GM12878 (cell line): ENCODE measurements around the gene PAX2. TPM values are rescaled to one million over a fixed set of nuclear protein-coding genes. Genes with fewer than 3 reads are reported as not detected.

ENCODE experiments used
- ATAC-seq: fragments of 200-7000 bp; cut with Tn5 transposase; 3 replicates; pipeline ENCODE4 v1.9.1; 2020; ENCODE audit warnings: mild to moderate bottlenecking, moderate library complexity
- BruUV-seq: library from RNA; stranded (reverse); fragments of 400-500 nt; replicated peaks from 2 replicates; lab custom pipeline; 2021; lab: Mats Ljungman, UMichigan
- CTCF ChIA-PET: fragments of 300-600 bp; sonication (Branson Sonifier 250); formaldehyde crosslinking; extraction: SDS; loops from one replicate; lab custom pipeline; 2021; ENCODE audit warnings: inconsistent platforms; lab: Yijun Ruan, JAX
- POLR2A ChIA-PET: fragments of 350-600 bp; formaldehyde crosslinking; extraction: SDS; loops from one replicate; lab custom pipeline; 2021; ENCODE audit warnings: inconsistent platforms; lab: Charles Lee
- RAD21 ChIA-PET: fragments of 300-600 bp; sonication (Branson Sonifier 250); formaldehyde crosslinking; loops from one replicate; lab custom pipeline; 2023; ENCODE audit warnings: antibody characterized with exemption; ENCODE audit not compliant: unreplicated experiment; lab: Charles Lee
- SMC1A ChIA-PET: fragments of 300-600 bp; sonication (Branson Sonifier 250); formaldehyde crosslinking; loops from one replicate; lab custom pipeline; 2023; ENCODE audit not compliant: unreplicated experiment, uncharacterized antibody; lab: Charles Lee
- DNase-seq: peaks from one replicate; pipeline ENCODE4 v3.0.0-alpha.2; 2011; ENCODE audit warnings: low read depth, low spot score
- FAIRE-seq: peaks from 3 replicates; lab custom pipeline; 2011; peaks lifted over from hg19 to GRCh38; lab: Jason Lieb, UNC
- H2AFZ ChIP-seq: 2 replicates; pipeline ENCODE4 v1.6.0; 2011; ENCODE audit warnings: low read depth, low read length, control low read depth; ENCODE audit not compliant: control insufficient read depth
- H3K27ac ChIP-seq: 2 replicates; pipeline ENCODE4 v1.5.1; 2011; ENCODE audit warnings: control low read depth; ENCODE audit not compliant: control insufficient read depth, insufficient read depth
- H3K27me3 ChIP-seq, 2 experiments: replicated peaks in 1 of 2; 2 replicates each; pipeline versions ENCODE4 v1.6.0 to v1.6.1; 2011; ENCODE audit warnings: low read length in 1 of 2; ENCODE audit not compliant: control insufficient read depth in 2 of 2, insufficient read depth in 2 of 2
- H3K36me3 ChIP-seq, 2 experiments: 2 replicates each; pipeline ENCODE4 v1.5.1; 2011; ENCODE audit warnings: low read length in 1 of 2; ENCODE audit not compliant: control insufficient read depth in 2 of 2, insufficient read depth in 2 of 2
- H3K4me1 ChIP-seq: 2 replicates; pipeline ENCODE4 v1.6.1; 2011; ENCODE audit warnings: mild to moderate bottlenecking, low read length, moderate library complexity, mixed read lengths; ENCODE audit not compliant: control insufficient read depth, insufficient read depth
- H3K4me2 ChIP-seq: 2 replicates; pipeline ENCODE4 v1.6.0; 2011; ENCODE audit warnings: control low read depth; ENCODE audit not compliant: control insufficient read depth, insufficient read depth
- H3K4me3 ChIP-seq: fragments of 200-600 bp; sonication (generic); 2 replicates; pipeline ENCODE4 v1.5.1; 2016
- H3K79me2 ChIP-seq: 2 replicates; pipeline ENCODE4 v1.6.0; 2011; ENCODE audit warnings: low read length; ENCODE audit not compliant: control insufficient read depth, insufficient read depth
- H3K9ac ChIP-seq: 2 replicates; pipeline ENCODE4 v1.8.0; 2011; ENCODE audit warnings: low read length, control low read depth, mixed read lengths; ENCODE audit not compliant: control insufficient read depth, insufficient read depth
- H3K9me3 ChIP-seq: replicated peaks from 3 replicates; pipeline ENCODE4 v1.5.1; 2011; ENCODE audit warnings: mild to moderate bottlenecking, low read length; ENCODE audit not compliant: control insufficient read depth, insufficient read depth
- H4K20me1 ChIP-seq: 2 replicates; pipeline ENCODE4 v1.6.0; 2011; ENCODE audit not compliant: control insufficient read depth, insufficient read depth
- CHD1 ChIP-seq: IDR thresholded peaks from 2 replicates; pipeline ENCODE4 v1.6.1; 2012; ENCODE audit warnings: low read depth, low read length, improper control_type of control experiment
- E2F4 ChIP-seq: IDR thresholded peaks from 2 replicates; pipeline ENCODE4 v1.6.1; 2012; ENCODE audit warnings: low read depth, low read length, improper control_type of control experiment
- IKZF2 ChIP-seq, 2 experiments: fragments of 450-650 bp; IDR thresholded peaks; 2 replicates each; pipeline ENCODE4 v1.6.1; 2017; ENCODE audit warnings: mild to moderate bottlenecking in 2 of 2, moderate library complexity in 2 of 2
- NBN ChIP-seq: fragments of 450-650 bp; IDR thresholded peaks from 2 replicates; pipeline ENCODE4 v1.6.1; 2016
- NRF1 ChIP-seq: conservative IDR thresholded peaks from 2 replicates; pipeline ENCODE4 v1.6.1; 2011; ENCODE audit warnings: mild to moderate bottlenecking, low read depth, low read length, improper control_type of control experiment
- PBX3 ChIP-seq: IDR thresholded peaks from 2 replicates; pipeline ENCODE4 v1.6.1; 2011; ENCODE audit warnings: mild to moderate bottlenecking, low read depth, low read length, moderate library complexity; ENCODE audit not compliant: insufficient replicate concordance
- PKNOX1 ChIP-seq: fragments of 450-650 bp; IDR thresholded peaks from 2 replicates; pipeline ENCODE4 v1.6.1; 2016; ENCODE audit warnings: mild to moderate bottlenecking
- RAD21 ChIP-seq: IDR thresholded peaks from 2 replicates; pipeline ENCODE4 v1.6.1; 2011; ENCODE audit warnings: mild to moderate bottlenecking, low read depth, low read length, moderate library complexity; ENCODE audit not compliant: insufficient read depth
- SIN3A ChIP-seq: IDR thresholded peaks from 2 replicates; pipeline ENCODE4 v1.6.1; 2012; ENCODE audit warnings: low read depth, low read length, improper control_type of control experiment
- SREBF1 ChIP-seq: IDR thresholded peaks from 2 replicates; pipeline ENCODE4 v1.6.1; 2012; ENCODE audit warnings: mild to moderate bottlenecking, low read length
- YBX1 ChIP-seq: fragments of 450-650 bp; IDR thresholded peaks from 2 replicates; pipeline ENCODE4 v1.6.1; 2016; ENCODE audit warnings: antibody characterized with exemption
- ZNF207 ChIP-seq: fragments of 450-650 bp; IDR thresholded peaks from 2 replicates; pipeline ENCODE4 v1.6.1; 2014; ENCODE audit warnings: antibody characterized with exemption, mild to moderate bottlenecking, borderline replicate concordance
- WGBS: methylation state at CpG from one replicate; pipeline ENCODE4 v1.1.6; 2016; ENCODE audit warnings: low lambda C conversion rate; ENCODE audit not compliant: insufficient replicate concordance, insufficient coverage; ENCODE audit errors: missing lambda C conversion rate; 5-methylcytosine and 5-hydroxymethylcytosine counted together
- in situ Hi-C: fragments of 300-500 bp; cut with MboI; formaldehyde crosslinking; loops from 9 replicates; pipeline ENCODE4 v1.14.3; 2018; ENCODE audit warnings: mixed read lengths
- intact Hi-C: fragments of 100-400 bp; cut with micrococcal nuclease; formaldehyde crosslinking; loops from one replicate; pipeline ENCODE4 v1.14.2; 2022; ENCODE audit not compliant: unreplicated experiment
- polyA plus RNA-seq, 11 experiments: library from polyadenylated mRNA; depleted of rRNA in 4 of 11; unstranded in 6 of 11; stranded (reverse) in 5 of 11; fragments of >200 nt; fragmentation: Nextera tagmentation in 4 of 11; fragmentation: Illumina TruSeq in 1 of 11; extraction: Ambion mirVana in 4 of 11; extraction: Trizol in 1 of 11; gene quantifications; 1 replicate in 1 of 11; 2 replicates in 10 of 11; pipeline versions ENCODE4 v1.2.1 to v1.2.3, GENCODE V29; 2011 to 2016; ENCODE audit warnings: inconsistent platforms in 2 of 11, missing spikeins in 2 of 11, low read depth in 1 of 11
- total RNA-seq, 4 experiments: library from RNA; depleted of rRNA in 3 of 4; stranded (reverse); fragments of >200 nt in 3 of 4; fragmentation: Illumina TruSeq in 1 of 4; extraction: Trizol in 1 of 4; gene quantifications; 2 replicates each; pipeline versions ENCODE4 v1.2.1 to v1.2.3, GENCODE V29; 2013 to 2021

The PAX2 gene
- total and polyA plus RNA-seq, 10 of the 15 experiments (the other 5 are each of a cell fraction or from before 2014, with no cell fraction given) = not detected

GRCh38 chr10:100873827-100874326, 128.5 kb downstream of the PAX2 start:
- 33% methylated on average over 14 of the region's 14 CpGs for WGBS
- no peaks in the 10 kb centered on the region for H3K4me1 ChIP-seq
- no peak overlapping the region for H3K27ac ChIP-seq
- ChIA-PET POLR2A (no interaction called here), CTCF (interaction anchor here (0.6 to 1.3 kb wide), 4 partner anchors 22 to 352 kb away, joined by 3 to 5 read pairs (median 3); no protein-coding TSS in a partner anchor), RAD21 (interaction anchor here (0.9 kb wide), 1 partner anchor 146 kb away, joined by 3 read pairs; no protein-coding TSS in a partner anchor), SMC1A (no interaction called here)
- no peak for FAIRE-seq
- H4K20me1 ChIP-seq = no peaks in the 10 kb centered on the region
- no peak for DNase-seq
- no peaks in the 10 kb centered on the region for H3K79me2 ChIP-seq
- H3K36me3 ChIP-seq = no peaks in the 10 kb centered on the region
- no peaks in the 10 kb centered on the region for H3K9me3 ChIP-seq
- BruUV-seq = no TSS peak
- intact Hi-C loops (loop anchor here (10.0 kb wide), 2 partner anchors 129 to 439 kb away; partner anchors contain the start of gene PAX2), in situ Hi-C loops (loop anchor here (5.0 kb wide), 1 partner anchor 202 kb away; no protein-coding TSS in a partner anchor)
- H3K4me3 ChIP-seq = no peak overlapping the region
- no peak overlapping the region for H3K4me2 ChIP-seq
- H3K9ac ChIP-seq = no peak overlapping the region
- no peak for TF ChIP-seq NRF1
- H2AFZ ChIP-seq = no peak overlapping the region
- ATAC-seq = no peak
- no peaks in the 10 kb centered on the region; a peak in 1 of 4 replicates for H3K27me3 ChIP-seq

GRCh38 chr10:100874702-100875483, 129.5 kb downstream of the PAX2 start:
- H3K9ac ChIP-seq = no peak overlapping the region
- DNase-seq (no peak), ATAC-seq (no peak), FAIRE-seq (no peak)
- BruUV-seq = no TSS peak
- no peaks in the 10 kb centered on the region for H3K4me1 ChIP-seq
- H3K36me3 ChIP-seq = no peaks in the 10 kb centered on the region
- H3K79me2 ChIP-seq = no peaks in the 10 kb centered on the region
- H3K4me2 ChIP-seq = no peak overlapping the region
- H3K9me3 ChIP-seq = no peaks in the 10 kb centered on the region
- H3K27me3 ChIP-seq = no peaks in the 10 kb centered on the region; a peak in 1 of 4 replicates
- ChIA-PET RAD21 (interaction anchor here (0.6 kb wide), 1 partner anchor 125 kb away, joined by 3 read pairs; the partner anchor contains the start of gene LZTS2), POLR2A (interaction anchor here (0.6 kb wide), 1 partner anchor 228 kb away, joined by 3 read pairs; no protein-coding TSS in a partner anchor), CTCF (interaction anchor here (0.5 to 1.4 kb wide), 5 partner anchors 21 to 353 kb away, joined by 3 to 4 read pairs (median 3); no protein-coding TSS in a partner anchor), SMC1A (interaction anchor here (1.8 kb wide), 1 partner anchor 14 kb away, joined by 5 read pairs; no protein-coding TSS in a partner anchor)
- H4K20me1 ChIP-seq = no peaks in the 10 kb centered on the region
- intact Hi-C loops = loop anchor here (5.0 to 10.0 kb wide), 3 partner anchors 130 to 538 kb away; partner anchors contain the start of gene PAX2
- H3K4me3 ChIP-seq = no peak overlapping the region
- in situ Hi-C loops = loop anchor here (5.0 kb wide), 1 partner anchor 203 kb away; no protein-coding TSS in a partner anchor
- H3K27ac ChIP-seq = no peak overlapping the region
- WGBS = 40% methylated on average over 19 of the region's 20 CpGs
- no peak overlapping the region for H2AFZ ChIP-seq
- TF ChIP-seq SIN3A = no peak
- no peak for TF ChIP-seq ZNF207
- TF ChIP-seq PKNOX1 = no peak
- TF ChIP-seq PBX3 = no peak
- no peak for TF ChIP-seq YBX1
- no peak for TF ChIP-seq E2F4
- no peak for TF ChIP-seq CHD1
- TF ChIP-seq IKZF2 (IDR thresholded peaks at IDR 0.05) = no peak
- TF ChIP-seq RAD21 = no peak
- no peak for TF ChIP-seq SREBF1
- TF ChIP-seq NBN = no peak
